H9 (cell line): ENCODE data around the gene PACSIN2. TPM values are rescaled to one million over a fixed set of nuclear protein-coding genes. Genes with fewer than 3 reads are reported as not detected.

Experiments used
- DNase-seq: peaks from one replicate; pipeline ENCODE4 v3.0.0-alpha.2; 2017
- H2AFZ ChIP-seq: one replicate; pipeline ENCODE4 v1.6.1; 2013; ENCODE audit warnings: mild to moderate bottlenecking, low read length, control low read depth, moderate library complexity
- H2AK5ac ChIP-seq: 2 replicates; pipeline ENCODE4 v1.6.1; 2013; ENCODE audit warnings: low read length, control low read depth, mixed read lengths; ENCODE audit not compliant: insufficient read length
- H2BK120ac ChIP-seq: one replicate; pipeline ENCODE4 v1.6.1; 2013; ENCODE audit warnings: low read depth, mild to moderate bottlenecking, low read length, control low read depth, inconsistent platforms; ENCODE audit not compliant: poor library complexity, severe bottlenecking
- H2BK12ac ChIP-seq: 2 replicates; pipeline ENCODE4 v1.6.1; 2013; ENCODE audit warnings: low read length, control low read depth, mixed read lengths, low read depth; ENCODE audit not compliant: insufficient read length
- H2BK15ac ChIP-seq: 2 replicates; pipeline ENCODE4 v1.6.1; 2013; ENCODE audit warnings: low read depth, low read length, control low read depth
- H2BK20ac ChIP-seq: one replicate; pipeline ENCODE4 v1.6.1; 2013; ENCODE audit warnings: low read depth, mild to moderate bottlenecking, low read length, control low read depth, inconsistent platforms; ENCODE audit not compliant: poor library complexity, severe bottlenecking
- H2BK5ac ChIP-seq: 2 replicates; pipeline ENCODE4 v1.6.1; 2013; ENCODE audit warnings: low read length, control low read depth, mixed read lengths; ENCODE audit not compliant: insufficient read length
- H3K14ac ChIP-seq: 2 replicates; pipeline ENCODE4 v1.6.1; 2013; ENCODE audit warnings: low read length, control low read depth; ENCODE audit not compliant: insufficient read depth
- H3K18ac ChIP-seq: 2 replicates; pipeline ENCODE4 v1.6.1; 2013; ENCODE audit warnings: low read depth, mild to moderate bottlenecking, mixed read lengths, low read length, control low read depth; ENCODE audit not compliant: insufficient read length
- H3K23ac ChIP-seq: 2 replicates; pipeline ENCODE4 v1.6.1; 2013; ENCODE audit warnings: low read length, control low read depth, mixed read lengths, low read depth; ENCODE audit not compliant: insufficient read length
- H3K23me2 ChIP-seq: 2 replicates; pipeline ENCODE4 v1.6.1; 2013; ENCODE audit warnings: low read depth, mild to moderate bottlenecking, mixed read lengths, low read length, control low read depth; ENCODE audit not compliant: insufficient read length, poor library complexity, severe bottlenecking
- H3K27ac ChIP-seq: 2 replicates; pipeline ENCODE4 v1.5.1; 2013; ENCODE audit warnings: low read length, control low read depth, mixed read lengths, low read depth; ENCODE audit not compliant: insufficient read length
- H3K27me3 ChIP-seq: 2 replicates; pipeline ENCODE4 v1.6.1; 2013; ENCODE audit warnings: low read length, control low read depth, inconsistent platforms; ENCODE audit not compliant: insufficient read depth
- H3K4ac ChIP-seq: 2 replicates; pipeline ENCODE4 v1.6.1; 2013; ENCODE audit warnings: low read depth, mild to moderate bottlenecking, control low read depth, inconsistent platforms, low read length, moderate library complexity
- H3K4me1 ChIP-seq: 2 replicates; pipeline ENCODE4 v1.6.1; 2013; ENCODE audit warnings: low read length, control low read depth, inconsistent platforms; ENCODE audit not compliant: insufficient read depth
- H3K4me2 ChIP-seq: 2 replicates; pipeline ENCODE4 v1.6.1; 2013; ENCODE audit warnings: low read length, control low read depth, mixed read lengths; ENCODE audit not compliant: insufficient read length, insufficient read depth
- H3K56ac ChIP-seq: 2 replicates; pipeline ENCODE4 v1.6.1; 2013; ENCODE audit warnings: low read depth, mild to moderate bottlenecking, mixed read lengths, low read length, control low read depth; ENCODE audit not compliant: insufficient read length
- H3K79me1 ChIP-seq: 2 replicates; pipeline ENCODE4 v1.6.1; 2013; ENCODE audit warnings: low read depth, mild to moderate bottlenecking, moderate library complexity, low read length, control low read depth, inconsistent platforms; ENCODE audit not compliant: insufficient read depth, poor library complexity, severe bottlenecking
- H3K79me2 ChIP-seq: 2 replicates; pipeline ENCODE4 v1.6.1; 2013; ENCODE audit warnings: low read length, control low read depth, inconsistent platforms; ENCODE audit not compliant: insufficient read depth
- H3K9ac ChIP-seq: 2 replicates; pipeline ENCODE4 v1.6.1; 2013; ENCODE audit warnings: low read length, control low read depth, mixed read lengths; ENCODE audit not compliant: insufficient read length; ENCODE audit errors: extremely low read depth
- H3K9me3 ChIP-seq: one replicate; pipeline ENCODE4 v1.6.1; 2013; ENCODE audit warnings: low read depth, low read length, inconsistent platforms; ENCODE audit not compliant: control insufficient read depth
- H3T11ph ChIP-seq: one replicate; pipeline ENCODE4 v1.6.1; 2013; ENCODE audit warnings: mild to moderate bottlenecking, low read length, control low read depth, inconsistent platforms
- H4K20me1 ChIP-seq: one replicate; pipeline ENCODE4 v1.6.1; 2013; ENCODE audit not compliant: control insufficient read depth, insufficient read length, insufficient read depth
- H4K5ac ChIP-seq: 2 replicates; pipeline ENCODE4 v1.6.1; 2013; ENCODE audit warnings: low read depth, mild to moderate bottlenecking, mixed read lengths, low read length, control low read depth; ENCODE audit not compliant: insufficient read length
- H4K8ac ChIP-seq: replicated peaks from 2 replicates; pipeline ENCODE4 v1.6.1; 2013; ENCODE audit warnings: low read length, control low read depth, mixed read lengths, low read depth; ENCODE audit not compliant: insufficient read length
- H4K91ac ChIP-seq: 2 replicates; pipeline ENCODE4 v1.6.1; 2013; ENCODE audit warnings: low read depth, mild to moderate bottlenecking, moderate library complexity, mixed read lengths, low read length, control low read depth; ENCODE audit not compliant: insufficient read length
- H3K27ac Mint-ChIP-seq, 3 experiments: 2 replicates in 2 of 3; 3 replicates in 1 of 3; pipeline ENCODE4 v1.8.0; 2020 to 2021; ENCODE audit warnings: mixed read lengths in 3 of 3, mild to moderate bottlenecking in 1 of 3, moderate library complexity in 1 of 3
- H3K27me3 Mint-ChIP-seq: 2 replicates; pipeline ENCODE4 v1.8.0; 2021; ENCODE audit warnings: low read depth, mild to moderate bottlenecking, moderate library complexity, mixed read lengths
- H3K36me3 Mint-ChIP-seq, 3 experiments: 2 replicates in 2 of 3; 3 replicates in 1 of 3; pipeline ENCODE4 v1.8.0; 2020 to 2021; ENCODE audit warnings: low read depth in 3 of 3, mixed read lengths in 3 of 3; ENCODE audit not compliant: insufficient read depth in 1 of 3
- H3K4me1 Mint-ChIP-seq, 2 experiments: 2 replicates each; pipeline ENCODE4 v1.8.0; 2020; ENCODE audit warnings: mixed read lengths in 2 of 2
- H3K4me3 Mint-ChIP-seq, 2 experiments: 2 replicates in 1 of 2; 3 replicates in 1 of 2; pipeline ENCODE4 v1.8.0; 2020 to 2021; ENCODE audit warnings: mild to moderate bottlenecking in 2 of 2, mixed read lengths in 2 of 2, moderate library complexity in 1 of 2
- H3K9me3 Mint-ChIP-seq, 2 experiments: 2 replicates in 1 of 2; 3 replicates in 1 of 2; pipeline ENCODE4 v1.8.0; 2020; ENCODE audit warnings: mild to moderate bottlenecking in 2 of 2, mixed read lengths in 2 of 2, moderate library complexity in 1 of 2
- CTCF ChIP-seq: fragments of 200-600 bp; sonication (generic); conservative IDR thresholded peaks from 3 replicates; pipeline ENCODE4 v1.8.0; 2021; ENCODE audit warnings: antibody characterized with exemption, mild to moderate bottlenecking
- WGBS: extraction: QIAGEN DNeasy Blood & Tissue Kit; methylation state at CpG from one replicate; pipeline ENCODE4 v1.1.7; 2013; ENCODE audit warnings: missing lambda C conversion rate, low lambda C conversion rate, mixed read lengths; ENCODE audit not compliant: insufficient read length; ENCODE audit errors: extremely low coverage; 5-methylcytosine and 5-hydroxymethylcytosine counted together
- total RNA-seq: library from RNA; stranded (reverse); gene quantifications from 2 replicates; pipeline ENCODE4 v1.2.1, GENCODE V29; 2021

Gene PACSIN2
- total RNA-seq, 1 experiment from 2014 or later: 62.3 TPM

GRCh38 chr22:42865536-42865935 lies 149.4 kb downstream of the PACSIN2 start:
- no peak overlapping the region for H2BK120ac ChIP-seq
- H3K4me3 Mint-ChIP-seq: no peak overlapping the region
- H3K23ac ChIP-seq: no peak overlapping the region
- H2BK20ac ChIP-seq: no peak overlapping the region
- no peak overlapping the region for H3K56ac ChIP-seq
- no peak for DNase-seq
- no peaks in the 10 kb centered on the region for H3K9me3 ChIP-seq
- H3K27ac ChIP-seq: no peak overlapping the region
- H4K91ac ChIP-seq: no peak overlapping the region
- peaks cover 0 to 4% (median 0%) of the 10 kb centered on the region in 3 experiments; a peak in 3 of 7 replicates for H3K36me3 Mint-ChIP-seq
- no peaks in the 10 kb centered on the region for H3K23me2 ChIP-seq
- H2BK15ac ChIP-seq: no peak overlapping the region
- peaks cover 3 to 15% of the 10 kb centered on the region in 2 experiments; a peak in 2 of 4 replicates for H3K4me1 Mint-ChIP-seq
- no peak overlapping the region for H3K14ac ChIP-seq
- H3K9ac ChIP-seq: no peak overlapping the region
- H3K4me2 ChIP-seq: no peak overlapping the region
- H4K5ac ChIP-seq: no peak overlapping the region
- WGBS: no CpG with 5 or more reads among the region's 8 CpGs
- TF ChIP-seq CTCF: no peak
- H2BK12ac ChIP-seq: no peak overlapping the region
- H2AK5ac ChIP-seq: no peak overlapping the region
- H3T11ph ChIP-seq: no peak overlapping the region
- H4K8ac ChIP-seq: no peak overlapping the region
- H3K18ac ChIP-seq: no peak overlapping the region
- no peak overlapping the region for H2BK5ac ChIP-seq
- no peaks in the 10 kb centered on the region for H3K4me1 ChIP-seq
- no peaks in the 10 kb centered on the region for H3K27me3 ChIP-seq
- H3K79me2 ChIP-seq: no peaks in the 10 kb centered on the region
- no peaks in the 10 kb centered on the region for H4K20me1 ChIP-seq
- no peaks in the 10 kb centered on the region for H3K27me3 Mint-ChIP-seq
- H3K4ac ChIP-seq: no peak overlapping the region
- no peaks in the 10 kb centered on the region for H3K9me3 Mint-ChIP-seq
- no peak overlapping the region for H3K27ac Mint-ChIP-seq
- H2AFZ ChIP-seq: no peak overlapping the region
- no peaks in the 10 kb centered on the region for H3K79me1 ChIP-seq
